Fibroblast of skin of back (primary cell): ENCODE measurements around the gene HAO2.
"Not testable (repeated sequence)": the region's sequence is repeated elsewhere in the genome, so short reads cannot be mapped to it uniquely, and the experiment has no call there.

Source experiments
- DNase-seq: peaks from one replicate; pipeline ENCODE4 v3.0.0-alpha.2; 2013

Gene HAO2

DNA sequence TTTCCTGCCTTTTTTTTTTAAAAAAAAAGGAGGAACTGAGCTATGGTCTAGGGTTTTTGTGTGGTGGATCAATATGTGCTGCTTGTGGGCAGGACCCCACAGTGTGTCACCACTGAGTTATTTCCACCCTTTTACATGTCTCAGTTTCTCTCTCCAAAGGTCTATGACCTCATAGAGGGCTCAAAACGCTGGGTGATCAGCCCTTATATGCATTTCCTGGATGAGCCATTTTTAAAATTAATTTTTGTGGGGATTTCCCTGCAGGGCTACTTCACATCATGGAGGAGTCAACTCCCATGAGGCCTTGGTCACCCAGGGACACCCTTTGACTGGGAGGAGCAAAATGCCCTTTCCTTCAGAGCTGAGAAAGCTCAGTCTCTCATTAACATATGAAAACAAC lies 20.7 kb upstream of the HAO2 start:
- peak; percentile 62 for DNase-seq

DNA sequence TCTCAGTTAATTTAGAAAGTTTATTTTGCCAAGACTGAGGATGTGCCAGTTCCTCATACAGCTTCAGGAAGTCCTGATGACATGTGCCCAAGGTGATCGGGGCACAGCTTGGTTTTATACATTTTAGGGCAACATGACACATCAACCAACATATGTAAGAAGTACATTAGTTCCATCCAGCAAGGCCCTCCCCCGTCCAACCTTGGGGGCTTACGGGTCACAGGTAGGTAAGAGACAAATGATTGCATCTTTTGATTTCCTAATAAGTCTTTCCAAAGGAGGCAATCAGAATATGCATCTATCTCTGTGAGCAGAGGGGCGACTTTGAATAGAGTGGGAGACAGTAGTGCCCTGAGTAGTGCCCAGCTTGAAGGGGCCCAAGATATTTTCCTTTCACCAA lies 19.6 kb upstream of the HAO2 start:
- no peak for DNase-seq

DNA sequence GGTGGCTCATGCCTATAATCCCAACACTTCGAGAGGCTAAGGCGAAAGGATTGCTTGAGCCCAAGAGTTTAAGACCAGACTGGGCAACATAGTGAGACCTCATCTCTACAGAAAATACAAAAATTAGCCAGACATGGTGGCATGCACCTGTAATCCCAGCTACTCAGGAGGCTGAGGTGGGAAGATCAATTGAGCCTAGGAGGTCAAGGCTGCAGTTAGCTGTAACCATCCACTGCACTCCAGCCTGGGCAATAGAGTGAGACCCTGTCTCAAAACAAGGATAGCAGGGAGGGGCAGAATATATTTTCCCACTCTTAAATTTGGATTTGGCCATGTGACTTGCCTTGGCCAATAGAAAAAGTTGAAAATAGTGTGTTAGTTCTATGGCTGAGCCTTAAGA lies 17.7 kb upstream of the HAO2 start:
- not testable (repeated sequence) for DNase-seq

DNA sequence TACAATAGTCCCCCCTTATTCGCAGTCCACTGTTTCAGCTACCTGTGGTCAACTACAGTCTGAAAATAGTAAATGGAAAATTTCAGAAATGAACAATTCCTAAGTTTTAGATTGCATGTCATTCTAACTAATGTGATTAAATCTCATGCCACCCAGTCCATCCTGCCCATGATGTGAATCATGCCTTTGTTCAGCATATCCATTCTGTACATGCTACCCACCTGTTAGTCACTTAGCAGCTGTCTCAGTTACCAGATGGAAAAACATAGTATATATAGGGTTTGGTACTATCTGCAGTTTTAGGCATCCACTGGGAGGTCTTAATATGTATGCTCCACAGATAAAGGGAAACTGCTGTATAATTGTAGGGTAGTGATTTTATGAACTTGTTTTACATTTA lies 16.6 kb upstream of the HAO2 start:
- DNase-seq: no peak

DNA sequence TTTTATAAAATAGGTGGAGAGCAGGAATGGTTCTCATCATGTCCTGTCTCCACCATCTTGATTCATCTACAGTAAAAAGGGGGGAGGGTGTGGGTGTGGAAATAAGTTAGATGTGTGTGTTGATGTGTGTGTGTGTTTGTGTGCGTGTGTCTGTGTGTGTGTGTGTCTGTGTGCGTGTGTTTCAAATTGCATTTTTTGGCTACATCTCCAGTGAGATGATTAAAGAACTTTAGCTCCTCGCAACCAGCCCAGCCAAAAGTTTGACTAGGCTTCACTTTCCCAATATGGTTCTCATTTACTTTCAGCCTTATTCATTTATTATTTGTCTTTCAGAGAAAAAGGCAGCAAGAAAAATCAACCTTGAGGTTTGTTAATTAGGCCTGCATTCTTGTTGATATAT lies 14.7 kb upstream of the HAO2 start:
- DNase-seq: no peak

DNA sequence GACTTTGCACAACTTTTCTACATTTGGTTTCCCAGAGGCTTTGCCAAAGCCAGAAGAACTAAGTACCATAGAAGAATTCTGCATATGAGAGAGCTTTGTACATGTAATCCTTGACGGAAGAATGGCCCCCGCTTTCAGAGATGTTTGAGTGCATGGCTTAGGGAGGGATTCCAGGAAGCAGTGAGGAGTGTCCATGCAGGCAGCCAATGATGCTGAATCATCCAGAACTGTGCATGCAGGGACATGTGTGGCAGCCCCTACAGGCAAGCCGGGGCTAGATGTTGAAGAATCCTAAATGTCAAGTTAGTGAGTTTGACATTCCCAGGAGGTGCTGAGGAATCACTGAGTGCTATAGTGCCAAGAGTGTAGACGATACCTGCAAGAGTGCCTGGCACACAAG lies 9.9 kb upstream of the HAO2 start:
- DNase-seq: no peak

DNA sequence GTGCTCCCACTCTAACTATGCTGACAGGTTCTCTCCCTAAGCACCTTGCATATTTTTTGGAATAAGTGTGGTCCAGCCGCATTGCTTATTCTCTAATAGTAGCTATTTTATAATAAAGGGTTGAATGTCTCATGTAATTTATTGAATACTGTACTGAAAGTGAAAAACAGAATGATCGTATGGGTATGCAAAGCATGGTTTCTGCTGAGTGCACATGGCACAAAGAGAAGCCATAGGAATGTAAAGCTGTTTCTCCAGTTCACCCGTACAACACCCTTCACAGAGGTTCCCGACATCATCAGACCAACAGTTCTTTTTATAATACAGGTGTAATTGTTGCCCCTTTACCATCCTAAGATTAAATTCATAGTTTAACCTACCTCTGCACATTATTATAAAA lies 8.9 kb upstream of the HAO2 start:
- no peak for DNase-seq

DNA sequence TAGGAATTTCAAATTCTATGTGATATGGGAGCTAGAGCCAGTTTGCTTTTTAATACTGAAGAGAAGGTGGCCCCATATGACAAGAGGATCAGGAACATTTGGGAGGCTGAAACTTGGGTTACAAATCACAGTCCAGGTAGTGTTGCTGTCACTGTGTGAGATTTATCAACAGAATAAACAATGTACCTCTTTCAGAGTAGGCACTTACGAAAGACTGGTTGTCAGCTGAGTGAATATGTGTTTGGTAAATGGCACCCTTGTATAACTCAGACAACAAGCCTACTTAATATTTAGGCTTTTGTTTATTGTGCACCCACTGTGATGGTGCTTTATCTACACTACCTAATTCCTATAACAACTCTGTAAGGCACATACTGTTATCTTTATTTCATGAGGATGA lies 7.4 kb upstream of the HAO2 start:
- no peak for DNase-seq

DNA sequence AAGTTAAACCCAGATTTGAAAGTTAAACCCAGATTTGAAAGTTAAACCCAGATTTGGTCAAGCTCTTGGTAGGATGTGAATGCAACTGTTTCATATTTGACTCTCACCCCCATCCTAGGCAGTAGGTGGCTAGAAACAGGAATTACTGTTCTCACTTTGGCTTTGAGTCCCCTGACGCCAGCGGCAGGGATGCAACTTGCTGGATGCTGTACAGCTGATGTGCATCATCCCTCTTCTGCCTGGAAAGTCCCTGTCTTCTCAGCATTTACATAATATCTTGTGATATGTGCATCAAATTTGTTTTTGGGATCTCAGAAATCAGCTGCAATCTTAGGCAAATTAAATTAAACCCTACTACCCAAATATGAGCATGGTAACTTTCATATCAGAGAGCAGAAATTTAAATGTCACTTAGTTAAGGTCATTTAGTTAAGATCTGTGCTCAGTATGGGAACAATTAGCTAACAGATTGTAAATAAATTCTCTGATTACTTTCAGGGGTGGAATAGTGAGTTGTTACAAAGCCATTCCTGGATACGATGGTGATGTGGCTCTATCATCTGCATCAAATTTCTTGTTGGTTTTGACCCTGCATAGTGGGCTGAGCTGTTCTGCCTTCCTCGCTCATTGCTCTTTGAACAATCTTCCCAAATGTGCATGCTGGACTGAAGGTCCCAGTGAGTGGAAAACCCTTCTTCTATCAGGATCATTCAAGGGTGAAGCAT lies 6.8 kb upstream of the HAO2 start:
- DNase-seq: no peak

DNA sequence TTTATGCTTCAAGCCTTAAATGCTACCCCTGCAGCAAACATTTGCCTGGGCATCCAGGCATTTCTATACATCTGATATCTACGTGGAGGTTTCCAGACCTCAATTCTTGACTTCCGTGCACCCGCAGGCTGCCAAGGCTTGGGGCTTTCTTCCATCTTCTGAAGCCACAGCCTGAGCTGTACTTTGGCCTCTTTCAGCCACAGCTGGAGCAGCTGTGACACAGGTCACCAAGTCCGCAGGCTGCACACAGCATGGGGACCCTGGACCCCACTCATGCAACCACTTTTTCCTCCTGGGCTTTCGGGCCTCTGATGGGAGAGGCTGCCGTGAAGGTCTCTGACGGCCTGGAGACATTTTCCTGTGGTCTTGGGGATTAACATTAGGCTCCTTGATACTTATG lies 5.4 kb upstream of the HAO2 start:
- DNase-seq: no peak

DNA sequence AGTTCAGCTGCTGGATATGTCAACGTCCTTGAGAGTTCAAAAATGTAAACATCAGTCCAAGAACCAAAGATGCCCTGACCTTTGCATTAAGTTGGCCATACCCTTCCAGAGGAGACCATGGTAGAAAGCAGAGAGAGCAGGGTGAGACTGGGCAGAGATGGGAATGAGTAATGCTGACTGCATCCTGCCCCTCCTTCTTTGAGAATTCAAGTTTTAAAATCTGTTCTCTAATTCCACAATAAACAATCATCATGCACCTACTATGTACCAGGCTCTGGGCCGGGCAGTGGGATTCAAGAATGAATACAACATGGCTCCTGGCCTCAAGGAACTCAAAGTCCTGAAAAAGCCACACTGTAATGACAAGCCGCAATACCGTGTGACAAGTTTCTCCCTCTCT lies 3.9 kb upstream of the HAO2 start:
- peak; percentile 31 for DNase-seq

DNA sequence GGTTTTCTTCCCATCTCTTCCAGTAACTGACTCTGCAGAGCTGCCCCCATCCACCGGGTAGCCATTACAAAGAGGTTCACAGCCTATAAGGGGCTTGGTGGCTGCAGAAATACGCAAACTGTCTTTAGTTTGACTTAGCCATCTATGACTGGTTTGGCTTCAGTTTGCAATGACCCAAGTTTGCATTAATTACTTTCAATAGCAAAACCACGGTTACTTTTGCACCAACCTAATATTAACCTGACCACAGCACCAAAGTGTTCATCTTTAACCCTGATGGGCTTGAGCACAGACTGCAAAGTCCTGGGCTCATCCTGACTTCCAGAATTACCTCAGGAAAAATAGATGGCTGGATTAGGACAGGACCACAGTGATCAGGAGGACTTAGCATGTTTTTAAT lies 2.2 kb upstream of the HAO2 start:
- DNase-seq: no peak

DNA sequence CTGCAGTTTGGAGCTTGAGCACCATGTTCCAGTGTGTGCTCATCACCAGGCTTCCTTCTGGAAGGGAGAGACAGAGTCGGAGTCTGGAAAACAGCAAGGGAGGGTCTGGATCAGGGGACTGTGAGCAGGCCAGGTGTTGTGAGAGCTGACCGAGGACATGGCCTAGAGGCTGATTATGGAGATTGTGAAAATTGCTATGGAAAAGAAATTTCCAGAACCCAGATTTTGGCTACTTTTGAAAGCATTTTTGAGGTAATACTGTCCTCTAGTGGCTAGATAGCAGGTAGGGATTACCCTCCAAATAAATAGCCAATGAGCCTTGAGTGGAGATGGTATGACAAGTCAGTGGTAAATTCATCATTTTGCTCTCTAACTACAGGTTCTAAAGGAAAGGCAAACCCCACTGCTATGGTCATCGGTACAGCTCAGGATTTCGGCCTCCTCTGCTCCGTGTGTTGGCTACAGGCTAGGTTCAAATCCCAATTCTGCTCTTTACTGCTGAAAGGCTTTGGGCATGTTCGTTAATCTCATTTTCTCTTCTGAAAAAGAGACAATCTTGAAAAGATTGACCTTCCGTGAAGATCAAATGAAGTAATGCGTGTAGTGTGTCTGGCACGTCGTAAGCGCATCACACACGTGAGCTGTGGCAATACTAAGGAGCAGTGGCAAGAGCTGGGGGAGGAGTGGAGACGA lies 1.0 kb upstream of the HAO2 start:
- DNase-seq: peak; percentile 50

DNA sequence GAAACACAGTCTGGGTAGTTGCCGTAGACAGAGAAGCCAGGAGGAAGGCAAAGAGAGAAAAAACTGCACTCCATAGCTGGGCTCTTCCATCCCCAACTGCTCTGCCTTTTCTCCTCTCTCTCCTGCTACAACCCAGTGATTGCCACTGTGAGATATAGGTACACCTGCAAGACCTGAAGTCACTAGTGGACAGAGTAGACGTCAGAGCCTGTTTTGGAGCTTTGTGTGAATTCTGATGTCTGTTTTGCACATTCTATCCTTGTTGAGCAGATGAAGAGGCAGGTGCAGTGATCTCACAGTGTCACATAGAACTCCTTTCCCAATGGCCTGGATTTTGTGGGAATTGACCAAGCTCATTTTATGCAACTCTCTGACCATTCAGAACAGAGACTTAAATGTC lies 2.2 kb downstream of the HAO2 start:
- DNase-seq: no peak

DNA sequence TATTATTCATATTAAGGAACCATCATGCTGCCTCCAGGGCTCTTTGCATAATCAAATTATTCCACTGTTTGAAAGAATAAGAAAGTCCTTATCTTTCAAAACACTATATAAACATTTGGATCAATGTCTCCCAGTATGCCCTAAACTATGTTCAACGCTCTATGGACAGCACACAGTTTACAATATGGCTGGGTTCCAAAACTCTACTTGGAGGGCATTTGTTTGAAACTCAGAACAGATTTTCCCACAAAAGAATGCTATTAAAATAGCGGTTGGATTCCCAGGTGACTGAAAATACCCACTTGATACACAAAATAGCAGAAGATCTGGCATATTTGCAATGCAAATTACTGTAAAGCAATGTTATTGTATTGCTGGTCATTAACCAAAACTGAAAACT lies 3.2 kb downstream of the HAO2 start:
- no peak for DNase-seq

DNA sequence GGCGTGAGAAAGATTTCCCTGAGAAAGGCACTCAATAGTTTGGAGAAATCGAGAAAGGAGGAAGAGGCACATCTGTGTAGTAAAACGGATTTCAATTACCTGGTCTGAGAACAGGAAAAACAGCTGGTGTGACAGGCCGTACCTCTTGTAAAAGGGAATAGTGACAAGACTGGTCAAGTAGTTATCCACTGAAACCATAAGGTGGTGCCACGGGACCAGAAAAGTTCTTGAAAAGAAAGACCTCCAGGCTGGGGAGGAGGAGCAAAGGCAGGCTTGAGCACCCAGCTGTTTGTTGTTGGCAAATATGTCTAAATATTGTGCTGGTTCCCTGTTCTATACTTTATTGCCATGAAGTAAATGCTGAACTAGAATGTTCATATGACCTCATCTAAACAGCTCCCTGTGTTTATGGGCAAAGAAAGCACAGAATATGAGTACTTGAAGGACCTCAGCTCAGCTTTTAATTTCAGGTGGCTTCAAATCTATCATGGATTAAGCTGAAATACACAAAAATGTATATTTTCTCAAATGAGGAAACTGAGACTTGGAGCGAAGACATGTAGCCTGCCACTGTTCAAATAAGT lies 4.0 kb downstream of the HAO2 start:
- peak; percentile 44 for DNase-seq

DNA sequence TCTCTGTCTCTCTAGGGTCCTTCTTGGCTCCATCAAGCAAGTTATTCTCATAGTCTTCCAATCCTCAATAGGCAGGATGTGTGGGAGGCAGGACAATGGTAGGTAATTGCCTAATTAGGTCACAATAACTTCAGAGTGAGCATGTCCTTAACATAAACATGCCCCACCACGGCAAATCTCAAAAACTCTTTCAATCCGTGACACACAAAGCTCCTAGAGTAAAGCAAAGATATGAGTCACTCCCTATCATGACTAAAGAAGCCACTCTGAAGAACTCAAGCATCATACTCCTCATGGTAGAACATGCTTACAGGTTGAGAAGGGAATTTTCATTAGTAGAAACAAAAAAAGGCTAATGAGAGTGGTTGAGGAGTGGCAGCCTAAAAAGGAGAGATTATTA lies 4.9 kb downstream of the HAO2 start:
- peak; percentile 78 for DNase-seq

DNA sequence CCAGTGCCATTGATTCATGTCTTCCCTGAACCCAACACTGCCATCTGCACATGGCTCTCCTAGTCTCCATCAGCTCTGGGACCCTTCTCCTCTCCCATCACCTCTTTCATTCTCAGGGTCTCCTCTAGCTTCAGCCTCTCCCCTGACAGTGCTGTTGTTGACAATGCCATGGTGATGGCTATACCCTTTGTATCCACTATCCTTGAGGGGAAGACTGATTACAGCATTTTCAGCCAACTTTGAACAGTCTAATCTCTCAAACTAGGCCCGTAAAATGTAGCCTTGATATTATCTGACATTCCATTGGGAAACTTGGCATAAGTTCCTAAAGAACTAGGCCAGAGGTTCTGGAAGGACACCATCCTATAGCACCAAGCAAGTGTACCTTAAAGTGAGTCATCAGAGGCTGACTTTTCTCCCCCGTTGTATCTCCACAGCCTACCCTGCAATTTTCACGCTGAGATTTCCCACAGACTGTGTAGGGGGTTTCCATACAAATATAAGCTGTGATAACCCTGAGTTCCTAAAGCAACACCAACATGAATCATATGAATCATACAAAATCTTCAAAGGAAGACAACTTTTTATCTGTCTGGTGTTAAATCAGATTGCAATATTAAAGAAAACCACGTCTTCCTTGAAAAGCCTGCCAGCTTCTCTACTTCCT lies 5.8 kb downstream of the HAO2 start:
- no peak for DNase-seq

DNA sequence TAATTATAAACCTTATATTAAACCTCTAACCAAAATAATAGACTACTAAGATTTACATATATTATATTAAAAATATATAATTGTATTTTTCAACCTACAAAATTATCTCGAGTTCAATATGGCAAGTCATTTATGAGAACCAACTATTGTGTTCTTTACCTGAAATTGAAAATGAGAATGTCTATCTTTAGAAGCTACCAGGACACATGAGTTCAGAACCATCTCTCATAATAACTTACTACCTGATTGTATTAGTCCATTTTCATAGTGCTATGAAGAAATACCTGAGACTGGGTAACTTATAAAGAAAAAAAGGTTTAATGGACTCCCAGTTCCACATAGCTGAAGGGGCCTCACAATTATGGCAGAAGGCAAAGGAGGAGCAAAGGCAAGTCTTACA lies 6.8 kb downstream of the HAO2 start:
- DNase-seq: no peak

DNA sequence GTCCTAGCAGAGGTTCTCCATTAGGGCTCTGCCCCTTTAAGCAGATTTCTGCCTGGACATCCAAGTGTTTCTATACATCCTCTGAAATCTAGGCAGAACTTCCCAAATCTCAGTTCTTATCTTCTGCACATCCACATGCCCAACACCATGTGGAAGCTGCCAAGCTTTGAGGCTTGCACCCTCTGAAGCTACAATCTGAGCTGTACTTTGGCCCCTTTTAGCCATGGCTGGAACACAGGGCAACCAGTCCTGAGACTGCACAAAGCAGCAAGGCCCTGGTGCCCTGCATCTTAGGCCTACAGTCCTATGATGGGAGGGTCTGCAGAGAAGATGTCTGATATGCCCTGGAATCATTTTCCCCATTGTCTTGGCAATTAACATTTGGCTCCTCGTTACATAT lies 8.0 kb downstream of the HAO2 start:
- no peak for DNase-seq

DNA sequence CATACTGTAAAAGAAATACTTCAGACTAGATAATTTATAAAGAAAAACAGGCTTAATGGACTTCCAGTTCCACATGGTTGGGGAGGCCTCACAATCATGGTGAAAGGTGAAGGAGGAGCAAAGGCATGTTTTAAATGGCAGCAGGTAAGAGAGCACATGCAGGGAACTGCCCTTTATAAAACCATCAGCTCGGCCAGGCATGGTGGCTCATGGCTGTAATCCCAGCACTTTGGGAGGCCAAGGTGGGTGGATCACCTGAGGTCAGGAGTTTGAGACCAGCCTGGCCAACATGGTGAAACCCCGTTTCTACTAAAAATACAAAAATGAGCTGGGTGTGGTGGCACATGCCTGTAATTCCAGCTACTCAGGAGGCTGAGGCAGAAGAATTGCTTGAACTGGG lies 9.0 kb downstream of the HAO2 start:
- not testable (repeated sequence) for DNase-seq

DNA sequence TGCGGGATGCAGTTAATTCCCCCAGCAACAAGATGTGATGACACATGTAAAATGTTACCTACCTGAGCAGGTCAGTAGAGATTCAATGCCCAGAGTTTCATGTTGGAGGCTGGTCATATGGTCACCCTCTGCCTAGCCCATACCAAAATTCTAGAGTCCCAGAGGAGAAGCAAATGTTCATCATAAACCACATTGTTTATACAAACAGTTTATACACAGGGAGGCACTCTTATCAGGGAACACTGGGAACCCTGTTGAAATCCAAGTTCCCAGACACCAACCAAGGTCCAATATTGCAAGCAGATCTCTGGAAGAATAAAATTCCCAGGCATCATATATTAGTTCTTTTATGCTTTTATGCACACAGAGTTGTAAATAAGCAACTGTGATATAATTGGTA lies 10.5 kb downstream of the HAO2 start:
- no peak for DNase-seq

DNA sequence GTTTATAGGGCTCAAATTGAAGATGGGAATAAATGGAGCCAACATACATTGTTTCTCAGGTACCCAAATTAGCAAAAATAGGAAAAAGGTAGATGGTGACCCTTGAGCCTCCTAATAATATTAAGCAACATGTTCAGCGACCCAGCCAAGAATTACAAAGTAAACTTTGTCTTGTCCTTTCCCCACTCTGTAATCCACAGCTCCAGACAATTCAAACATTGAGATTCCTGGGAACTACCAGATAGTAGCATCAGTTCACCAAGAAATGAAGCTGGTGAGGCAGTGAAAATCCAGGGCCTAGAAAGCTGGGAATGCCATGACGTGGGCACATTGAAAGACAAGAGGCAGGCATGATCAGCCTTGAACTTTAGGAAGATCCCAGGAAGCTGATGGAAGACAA lies 11.7 kb downstream of the HAO2 start:
- DNase-seq: no peak
